Measurements from ENCODE around the gene MMEL1. TPM values are rescaled to one million over a fixed set of nuclear protein-coding genes. Genes with fewer than 3 reads are reported as not detected.

MMEL1 gene
- total RNA-seq, 2 donors from 2014 or later, result 4.6 to 13.6 TPM

- TF ChIP-seq POLR2A (IDR thresholded peaks at IDR 0.05), result no peak
- TF ChIP-seq, protein P1, sequence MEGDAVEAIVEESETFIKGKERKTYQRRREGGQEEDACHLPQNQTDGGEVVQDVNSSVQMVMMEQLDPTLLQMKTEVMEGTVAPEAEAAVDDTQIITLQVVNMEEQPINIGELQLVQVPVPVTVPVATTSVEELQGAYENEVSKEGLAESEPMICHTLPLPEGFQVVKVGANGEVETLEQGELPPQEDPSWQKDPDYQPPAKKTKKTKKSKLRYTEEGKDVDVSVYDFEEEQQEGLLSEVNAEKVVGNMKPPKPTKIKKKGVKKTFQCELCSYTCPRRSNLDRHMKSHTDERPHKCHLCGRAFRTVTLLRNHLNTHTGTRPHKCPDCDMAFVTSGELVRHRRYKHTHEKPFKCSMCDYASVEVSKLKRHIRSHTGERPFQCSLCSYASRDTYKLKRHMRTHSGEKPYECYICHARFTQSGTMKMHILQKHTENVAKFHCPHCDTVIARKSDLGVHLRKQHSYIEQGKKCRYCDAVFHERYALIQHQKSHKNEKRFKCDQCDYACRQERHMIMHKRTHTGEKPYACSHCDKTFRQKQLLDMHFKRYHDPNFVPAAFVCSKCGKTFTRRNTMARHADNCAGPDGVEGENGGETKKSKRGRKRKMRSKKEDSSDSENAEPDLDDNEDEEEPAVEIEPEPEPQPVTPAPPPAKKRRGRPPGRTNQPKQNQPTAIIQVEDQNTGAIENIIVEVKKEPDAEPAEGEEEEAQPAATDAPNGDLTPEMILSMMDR (IDR thresholded peaks at IDR 0.05), result no peak
- no peak for TF ChIP-seq POLR2AphosphoS5 (IDR thresholded peaks at IDR 0.05)
- Histone ChIP-seq H3K4me3 (no peak overlapping the region), H3K9me3 (no peaks in the 10 kb centered on the region), H3K27me3 (replicated peaks; ENCODE audit: insufficient read depth) (peaks cover 18% of the 10 kb centered on the region), H3K36me3 (no peaks in the 10 kb centered on the region), H3K27ac (no peak overlapping the region), H3K4me1 (replicated peaks) (no peaks in the 10 kb centered on the region)
- 87% methylated on average over 24 of the region's 24 CpGs for WGBS
- DNase-seq (ENCODE audit: low spot score), result no peak
- intact Hi-C loops (cut with DNase I), result no loop called here
Observed at GRCh38 chr1:2631136-2632050, 1.4 kb downstream of the MMEL1 start.

DNA sequence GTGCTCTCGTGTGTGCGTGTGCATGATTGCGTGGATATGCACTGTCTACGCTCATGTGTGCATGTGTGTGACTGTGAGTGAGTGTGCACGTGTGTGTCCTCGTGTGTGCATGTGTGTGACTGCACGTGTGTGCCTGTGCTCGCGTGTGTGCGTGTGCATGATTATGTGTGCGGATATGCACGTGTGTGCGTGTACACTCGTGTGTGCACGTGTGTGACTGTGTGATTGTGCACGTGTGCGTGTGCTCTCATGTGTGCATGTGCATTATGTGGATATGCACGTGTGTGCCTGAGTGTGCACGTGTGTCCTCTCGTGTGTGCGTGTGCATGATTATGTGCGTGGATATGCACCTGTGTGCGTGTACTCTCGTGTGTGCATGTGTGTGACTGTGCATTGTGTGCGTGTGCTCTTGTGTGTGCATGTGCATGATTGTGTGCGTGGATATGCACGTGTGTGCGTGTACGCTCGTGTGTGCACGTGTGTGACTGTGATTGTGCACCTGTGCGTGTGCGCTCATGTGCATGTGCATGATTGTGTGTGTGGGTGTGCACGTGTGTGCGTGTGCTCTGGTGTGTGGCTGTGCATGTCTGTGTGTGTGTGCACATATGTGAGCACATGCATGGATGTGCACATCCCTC lies 2.2 kb downstream of the MMEL1 start:
- TF ChIP-seq POLR2AphosphoS5 (IDR thresholded peaks at IDR 0.05) (no peak), POLR2A (IDR thresholded peaks at IDR 0.05) (no peak)
- TF ChIP-seq, protein P1 (IDR thresholded peaks at IDR 0.05), result no peak
- DNase-seq (ENCODE audit: low spot score), result no peak
- 88% methylated on average over 34 of the region's 35 CpGs for WGBS
- Histone ChIP-seq H3K4me3 (no peak overlapping the region), H3K36me3 (no peaks in the 10 kb centered on the region), H3K27ac (no peak overlapping the region), H3K4me1 (replicated peaks) (no peaks in the 10 kb centered on the region), H3K9me3 (no peaks in the 10 kb centered on the region), H3K27me3 (replicated peaks; ENCODE audit: insufficient read depth) (peaks cover 18% of the 10 kb centered on the region)
- intact Hi-C loops (cut with DNase I), result no loop called here

DNA sequence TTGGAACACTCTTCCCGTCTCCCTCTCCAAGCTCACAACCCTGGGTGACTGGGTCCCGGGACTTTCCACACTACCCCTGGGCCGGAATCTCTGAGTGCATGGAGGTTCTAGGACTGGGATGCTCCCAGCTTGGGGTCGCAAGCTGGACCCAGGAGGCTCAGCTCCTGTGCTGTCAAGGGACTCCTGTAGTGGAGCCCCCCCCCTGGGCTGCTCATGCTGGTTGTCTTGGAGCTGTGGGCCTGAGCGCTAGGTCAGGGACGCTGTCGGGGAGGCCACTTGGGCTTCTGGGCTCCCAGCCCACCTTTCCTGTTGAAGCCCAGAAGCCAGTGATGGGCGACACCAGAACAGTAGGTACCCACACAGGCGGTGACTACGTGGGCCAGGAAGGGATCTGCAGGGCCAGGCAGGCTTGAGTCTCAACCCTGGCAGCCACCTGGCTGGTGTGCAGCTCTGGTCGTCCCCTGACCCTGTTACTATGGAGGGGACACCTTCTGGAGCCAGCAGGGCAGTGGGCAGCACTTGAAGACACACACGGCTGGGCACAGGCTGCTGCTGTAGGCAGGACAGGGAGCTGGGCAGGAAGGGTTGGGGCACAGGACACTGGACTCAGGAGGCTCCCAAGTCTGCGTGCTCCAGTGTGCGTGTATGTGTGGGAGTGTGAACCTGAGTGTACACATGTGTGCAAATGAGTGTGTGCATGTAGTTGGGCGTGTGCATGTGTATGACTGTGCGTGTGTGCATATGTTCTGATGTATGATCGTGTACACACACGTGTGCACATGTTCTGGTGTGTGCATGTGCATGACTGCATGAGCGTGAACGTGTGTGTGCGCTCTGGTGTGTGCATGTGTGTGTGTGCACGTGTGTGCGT lies 3.0 kb downstream of the MMEL1 start:
- DNase-seq (ENCODE audit: low spot score), result no peak
- 80% methylated on average over 23 of the region's 23 CpGs for WGBS
- no peaks in the 10 kb centered on the region for H3K4me1 ChIP-seq (replicated peaks)
- H3K9me3 ChIP-seq, result no peaks in the 10 kb centered on the region
- H3K27me3 ChIP-seq (replicated peaks; ENCODE audit: insufficient read depth), result peaks cover 15% of the 10 kb centered on the region
- H3K27ac ChIP-seq, result no peak overlapping the region
- H3K4me3 ChIP-seq, result no peak overlapping the region
- intact Hi-C loops (cut with DNase I), result no loop called here
- H3K36me3 ChIP-seq, result no peaks in the 10 kb centered on the region
- TF ChIP-seq, protein P1 (IDR thresholded peaks at IDR 0.05), result no peak
- TF ChIP-seq POLR2AphosphoS5 (IDR thresholded peaks at IDR 0.05) (no peak), POLR2A (IDR thresholded peaks at IDR 0.05) (no peak)

DNA sequence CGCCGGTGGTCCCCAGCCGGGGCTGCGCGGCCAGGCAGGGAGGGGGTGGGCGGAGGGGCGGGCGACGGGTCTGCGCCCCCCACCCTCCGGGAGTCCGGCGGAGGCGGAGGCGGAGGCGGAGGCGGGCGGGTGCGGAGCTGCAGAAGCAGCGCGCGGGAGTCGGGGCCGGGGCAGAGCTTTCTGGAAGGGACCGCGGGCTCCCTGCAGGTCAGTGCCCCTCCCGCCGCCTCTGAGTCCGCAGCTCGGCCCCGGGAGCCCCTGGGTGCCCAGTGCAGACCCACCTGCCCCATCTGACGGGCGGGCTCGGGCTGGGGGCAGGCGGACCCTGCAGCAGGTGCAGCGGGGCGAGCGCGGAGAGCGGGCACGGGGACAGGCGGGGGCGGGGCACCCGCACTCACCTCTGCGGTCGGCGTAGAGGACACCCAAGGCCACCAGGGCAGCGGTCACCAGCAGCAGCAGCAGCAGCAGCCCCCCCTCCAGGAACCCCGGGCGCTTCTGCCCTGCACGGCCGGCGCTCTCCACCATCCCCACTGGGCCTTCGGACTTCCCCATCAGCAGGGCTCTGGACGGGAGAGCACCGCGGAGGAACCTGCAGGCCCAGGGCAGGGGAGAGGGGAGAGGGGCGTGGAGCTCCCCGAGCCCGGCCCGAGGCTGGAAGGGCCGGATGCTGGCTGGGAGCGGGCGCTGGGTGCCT lies 3.7 kb downstream of the MMEL1 start:
- H3K9me3 ChIP-seq, result no peaks in the 10 kb centered on the region
- peak overlapping the region in 1 of 2 donors; percentile 16 for H3K4me3 ChIP-seq
- H3K4me1 ChIP-seq (replicated peaks), result no peaks in the 10 kb centered on the region
- DNase-seq (ENCODE audit: low spot score), result no peak
- H3K27ac ChIP-seq, result no peak overlapping the region
- under 1% methylated on average over 41 of the region's 64 CpGs for WGBS
- intact Hi-C loops (cut with DNase I), result no loop called here
- TF ChIP-seq POLR2AphosphoS5 (IDR thresholded peaks at IDR 0.05) (no peak), POLR2A (IDR thresholded peaks at IDR 0.05) (no peak)
- TF ChIP-seq, protein P1 (IDR thresholded peaks at IDR 0.05), result no peak
- H3K27me3 ChIP-seq (replicated peaks; ENCODE audit: insufficient read depth), result peaks cover 15% of the 10 kb centered on the region
- H3K36me3 ChIP-seq, result no peaks in the 10 kb centered on the region

Measured in prostate gland (tissue), 2 donors.